NOMO-1 treated with dmso at 0.1 percent for 144 hours (cell line): ENCODE results near the gene FCHO1.
A peak's percentile ranks its signal among the peaks of the same experiment; 100 is the strongest.

Source experiments
- DNase-seq: peaks from one replicate; lab custom pipeline; 2025; ENCODE audit not compliant: unreplicated experiment; lab: John Stamatoyannopoulos, UW

The FCHO1 gene

DNA sequence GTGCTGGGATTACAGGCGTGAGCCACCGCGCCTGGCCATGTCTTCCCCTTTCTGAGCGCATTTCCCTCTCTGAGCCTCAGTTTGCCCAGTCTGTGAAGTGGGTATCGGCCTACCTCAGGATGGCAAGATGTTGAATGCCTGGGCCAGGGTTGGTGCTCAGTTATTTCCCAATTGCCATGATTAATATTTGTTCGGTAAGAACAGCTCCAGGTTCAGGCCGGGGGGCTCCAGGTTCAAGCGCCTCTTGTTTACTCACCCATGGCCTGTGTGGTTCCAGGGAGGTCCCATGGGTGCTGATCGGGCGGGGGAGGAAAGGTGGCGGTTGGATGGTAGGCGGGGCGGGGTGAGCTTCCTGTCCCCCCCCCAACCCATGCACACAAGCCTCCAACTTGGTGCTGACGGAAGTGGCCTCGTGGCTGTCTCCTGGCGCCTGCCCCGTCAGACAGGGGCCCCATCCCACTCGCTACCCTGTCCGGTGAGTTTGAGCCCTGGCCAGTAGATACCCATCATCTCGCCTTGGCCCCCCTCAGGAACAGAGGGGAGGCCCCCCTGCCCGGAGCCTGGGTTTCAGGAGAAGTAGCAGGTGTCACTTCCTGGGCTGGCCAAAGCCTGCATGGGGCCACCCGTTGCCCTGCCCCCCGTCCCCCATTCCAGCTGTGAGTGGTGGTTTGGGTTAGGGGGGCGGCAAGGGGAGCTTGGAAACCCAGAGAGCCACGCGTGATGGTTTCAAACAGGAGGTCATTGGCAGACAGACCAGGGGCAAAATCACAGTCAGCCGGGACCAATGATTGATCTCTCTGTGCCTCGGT is at the start of gene FCHO1:
Gene FCHO1 (plus strand): TSS at position 375 of the 809 bp plus-strand sequence. CDS start 3,688 bp downstream, outside the sequence.
- DNase-seq: peak; percentile 66

GRCh38 chr19:17703824-17704463 is 47.3 kb upstream of the FCHO1 start:
- DNase-seq: no peak

DNA sequence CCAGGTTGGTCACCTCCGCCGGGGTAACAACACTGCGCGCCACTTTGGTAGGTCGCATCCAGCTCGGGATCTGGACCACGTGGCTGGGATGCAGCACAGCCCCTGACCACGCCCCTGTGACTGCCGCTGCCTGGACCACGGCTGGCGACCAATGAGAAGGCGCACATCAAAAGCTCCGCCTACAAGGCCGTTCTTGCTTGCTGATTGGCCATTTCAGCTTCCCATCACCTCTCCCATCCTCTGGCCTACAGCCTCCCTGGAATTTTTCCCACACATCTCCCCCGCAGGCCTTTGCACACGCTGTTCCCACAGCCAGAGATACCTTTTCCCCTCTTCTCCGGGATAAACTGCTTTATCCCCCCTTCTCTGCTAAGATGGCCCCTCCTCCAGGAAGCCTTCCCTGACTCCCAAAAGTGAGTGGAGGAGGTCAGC is 44.5 kb upstream of the FCHO1 start:
- no peak for DNase-seq

- no peak for DNase-seq
Measured at GRCh38 chr19:17711851-17712250, 39.4 kb upstream of the FCHO1 start.

DNA sequence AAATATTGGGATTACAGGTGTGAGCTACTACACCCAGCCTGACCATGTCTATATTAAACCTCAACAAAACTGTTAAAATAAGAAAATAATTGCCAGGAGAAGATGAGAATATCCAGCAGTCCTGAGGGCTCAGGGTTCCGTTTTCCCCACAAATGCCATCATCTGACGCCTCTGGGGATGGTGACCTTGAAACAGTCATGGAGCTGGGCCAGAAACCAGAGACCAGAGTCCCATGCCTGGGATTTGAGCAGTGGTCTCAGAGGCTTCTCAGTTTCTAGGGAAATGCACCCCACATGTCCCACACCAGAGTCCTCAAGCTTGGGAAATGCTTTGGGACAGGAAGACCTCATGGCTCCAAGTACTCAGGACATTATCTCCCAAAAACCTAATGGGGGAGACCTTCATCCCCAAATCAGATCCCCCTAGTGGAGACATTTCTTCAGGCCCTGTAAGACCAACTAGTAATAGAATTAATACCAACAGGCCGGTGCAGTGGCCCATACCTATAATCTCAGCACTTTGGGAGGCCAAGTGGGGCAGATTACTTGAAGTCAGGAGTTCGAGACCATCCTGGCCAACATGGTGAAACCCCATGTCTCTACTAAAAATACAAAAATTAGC is 34.9 kb upstream of the FCHO1 start:
- no peak for DNase-seq

DNA sequence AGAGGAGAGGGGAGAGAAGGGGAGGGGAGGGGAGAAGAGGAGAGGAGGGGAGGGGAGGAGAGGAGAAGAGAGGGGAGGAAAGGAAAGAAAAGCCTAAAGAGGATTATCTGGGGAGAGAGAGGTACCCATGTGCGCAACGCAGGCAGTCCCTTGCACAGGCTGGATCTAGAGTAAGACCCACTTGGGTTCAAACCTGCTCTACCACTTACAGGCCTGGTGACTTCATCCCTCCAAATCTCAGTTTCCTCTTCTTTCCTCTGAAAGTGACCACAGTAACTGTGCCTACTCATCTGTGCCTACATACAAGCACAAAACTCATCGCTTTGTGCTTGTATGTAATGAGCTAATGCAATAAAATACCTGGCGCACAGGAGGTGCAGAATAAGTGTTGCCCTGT is 32.7 kb upstream of the FCHO1 start:
- DNase-seq: no peak

DNA sequence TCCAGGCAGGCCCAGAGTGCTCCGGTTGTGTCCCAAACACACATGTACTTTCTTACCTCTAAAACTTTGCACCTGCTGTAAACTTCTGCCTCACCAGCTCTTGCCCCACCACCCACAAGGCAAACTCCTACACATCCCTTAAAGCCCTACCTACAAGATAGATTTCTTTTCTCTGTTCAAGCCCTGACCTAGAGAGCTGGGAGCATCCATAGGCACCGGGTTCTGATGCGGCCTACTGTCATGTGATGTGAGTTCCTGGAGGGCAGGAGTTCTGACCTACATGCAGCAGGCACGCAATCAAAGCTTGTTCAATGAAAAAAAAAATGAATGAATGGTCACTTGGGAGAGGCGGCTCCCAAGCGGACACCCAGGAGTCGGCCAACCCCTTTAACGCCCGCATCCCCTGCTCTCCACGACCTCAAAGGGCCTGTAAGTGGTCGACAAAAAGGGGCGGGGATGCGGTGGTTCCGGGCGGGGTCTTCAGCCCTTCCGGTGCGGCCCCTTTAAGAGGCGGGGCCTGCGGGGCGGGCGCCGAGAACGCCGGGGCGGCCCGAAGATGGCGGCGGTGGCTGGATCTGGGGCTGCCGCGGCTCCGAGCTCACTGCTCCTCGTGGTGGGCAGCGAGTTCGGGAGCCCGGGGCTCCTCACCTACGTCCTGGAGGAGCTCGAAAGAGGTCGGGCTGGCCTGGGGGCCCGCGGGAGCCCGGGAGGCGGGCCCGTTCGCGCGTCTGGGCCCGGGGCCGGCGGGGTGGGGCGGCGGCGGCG is 32.1 kb upstream of the FCHO1 start, which contains the start of gene MAP1S:
Gene MAP1S (plus strand): TSS at position 534 of the 765 bp plus-strand sequence. CDS start 23 bp downstream, at position 557.
- DNase-seq: peak; percentile 41

GRCh38 chr19:17719730-17720400 is 31.4 kb upstream of the FCHO1 start:
- no peak for DNase-seq

DNA sequence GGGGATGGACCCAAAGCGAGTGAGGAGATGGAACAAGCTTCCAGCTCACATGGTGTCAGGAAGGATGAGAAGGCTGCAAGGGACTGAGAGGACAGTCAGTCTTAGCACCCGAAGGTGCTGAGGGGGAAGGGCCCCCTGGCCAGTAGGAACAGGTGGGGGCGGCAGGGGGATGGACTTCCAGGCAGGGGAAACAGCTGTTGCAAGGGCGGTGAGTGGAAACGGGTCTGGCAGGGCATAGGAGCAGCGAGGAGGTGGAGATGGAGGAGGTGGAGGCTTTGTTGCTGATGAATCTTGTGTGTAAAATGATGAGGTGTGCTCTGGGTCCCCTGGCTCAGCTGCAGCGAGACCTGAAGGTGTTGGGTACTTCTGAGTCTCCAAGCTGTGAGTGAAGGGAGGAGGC is 30.8 kb upstream of the FCHO1 start:
- DNase-seq: no peak

DNA sequence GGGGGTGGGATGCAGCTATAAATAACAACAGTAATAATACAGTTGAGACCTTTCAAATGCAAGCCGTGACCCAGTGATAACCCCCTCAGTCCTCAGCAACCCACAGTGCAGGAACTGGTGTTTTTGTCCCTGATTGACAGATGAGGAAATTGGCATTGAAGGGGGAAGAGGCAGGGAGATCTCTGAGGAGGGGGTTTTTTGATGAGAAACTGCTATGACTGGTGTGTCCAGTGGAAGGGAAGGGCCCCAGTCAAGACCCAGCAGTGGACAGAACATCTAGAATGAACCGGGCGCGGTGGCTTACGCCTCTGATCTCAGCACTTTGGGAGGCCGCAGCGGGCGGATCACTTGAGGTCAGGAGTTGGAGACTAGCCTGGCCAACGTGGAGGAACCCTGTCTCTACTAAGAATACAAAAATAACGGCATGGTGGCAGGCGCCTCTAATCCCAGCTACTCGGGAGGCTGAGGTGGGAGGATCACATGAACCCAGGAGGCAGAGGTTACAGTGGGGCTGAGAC is 30.1 kb upstream of the FCHO1 start:
- no peak for DNase-seq

DNA sequence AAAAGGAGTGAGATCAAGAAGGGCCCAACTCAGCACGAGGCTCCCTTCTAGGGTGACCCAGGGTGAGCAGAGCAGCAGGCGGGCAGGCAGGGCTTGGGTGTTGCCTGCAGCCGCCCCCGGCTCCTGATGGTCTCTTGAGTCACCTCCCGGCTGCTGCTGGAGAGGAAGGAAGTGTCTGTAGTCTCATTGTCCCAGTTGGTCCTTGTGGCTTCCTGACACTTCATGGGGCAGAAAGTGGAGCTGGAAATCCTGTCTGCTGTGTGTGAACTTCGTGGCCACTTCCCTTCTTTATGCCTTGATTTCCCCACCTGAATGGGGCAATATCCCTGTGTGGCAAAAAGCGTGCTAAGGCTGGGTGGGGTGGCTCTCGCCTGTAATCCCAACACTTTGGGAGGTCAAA is 29.5 kb upstream of the FCHO1 start:
- no peak for DNase-seq

- no peak for DNase-seq
Measured at GRCh38 chr19:17722655-17723240, 28.5 kb upstream of the FCHO1 start.

DNA sequence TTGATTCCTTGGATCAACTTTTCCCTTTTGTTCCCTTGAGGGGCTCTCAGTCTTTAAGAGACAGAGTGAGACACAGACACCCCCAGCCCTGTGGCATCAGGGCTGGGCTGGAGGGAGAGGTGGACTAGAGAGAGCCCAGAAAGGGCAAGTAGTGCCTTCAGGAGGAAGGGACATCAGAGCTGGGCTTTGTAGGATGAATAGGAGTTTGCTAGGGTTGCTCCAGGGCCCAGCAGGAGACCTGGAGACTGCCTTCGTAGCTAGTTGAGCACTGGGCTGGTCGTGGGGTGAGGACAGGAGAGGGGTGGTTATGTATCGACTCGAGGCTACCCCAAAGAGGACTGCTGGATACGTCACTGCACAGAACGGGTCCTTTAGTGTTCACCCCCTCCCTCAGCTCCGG is 26.6 kb upstream of the FCHO1 start:
- no peak for DNase-seq

DNA sequence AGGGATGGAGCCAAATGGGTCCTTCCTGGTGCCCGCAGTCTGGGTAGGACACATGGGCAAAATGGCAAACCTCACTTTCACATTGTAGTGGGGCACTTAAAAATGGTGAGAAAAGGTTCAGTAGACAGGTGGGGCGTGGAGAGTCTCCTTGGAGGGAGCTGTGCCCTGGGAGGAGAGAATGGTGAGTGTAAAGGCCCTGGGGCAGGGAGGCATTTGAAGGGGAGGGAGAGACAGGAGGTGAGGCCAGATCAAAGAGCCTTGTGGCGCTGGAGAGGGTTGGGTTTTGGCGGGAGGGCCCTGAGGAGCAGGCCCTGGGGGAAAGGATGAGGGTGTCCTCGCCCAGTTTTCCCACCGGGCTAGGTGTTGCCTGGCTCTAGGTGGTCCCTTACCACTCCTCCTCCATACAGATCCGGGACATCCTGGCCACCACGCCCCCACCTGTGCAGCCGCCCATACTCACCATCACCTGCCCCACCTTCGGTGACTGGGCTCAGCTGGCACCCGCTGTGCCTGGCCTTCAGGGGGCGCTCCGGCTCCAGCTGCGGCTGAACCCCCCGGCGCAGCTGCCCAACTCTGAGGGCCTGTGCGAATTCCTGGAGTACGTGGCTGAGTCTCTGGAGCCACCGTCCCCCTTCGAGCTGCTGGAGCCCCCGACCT is 25.7 kb upstream of the FCHO1 start:
- no peak for DNase-seq

- DNase-seq: no peak
Measured at GRCh38 chr19:17726136-17726741, 25.0 kb upstream of the FCHO1 start.

DNA sequence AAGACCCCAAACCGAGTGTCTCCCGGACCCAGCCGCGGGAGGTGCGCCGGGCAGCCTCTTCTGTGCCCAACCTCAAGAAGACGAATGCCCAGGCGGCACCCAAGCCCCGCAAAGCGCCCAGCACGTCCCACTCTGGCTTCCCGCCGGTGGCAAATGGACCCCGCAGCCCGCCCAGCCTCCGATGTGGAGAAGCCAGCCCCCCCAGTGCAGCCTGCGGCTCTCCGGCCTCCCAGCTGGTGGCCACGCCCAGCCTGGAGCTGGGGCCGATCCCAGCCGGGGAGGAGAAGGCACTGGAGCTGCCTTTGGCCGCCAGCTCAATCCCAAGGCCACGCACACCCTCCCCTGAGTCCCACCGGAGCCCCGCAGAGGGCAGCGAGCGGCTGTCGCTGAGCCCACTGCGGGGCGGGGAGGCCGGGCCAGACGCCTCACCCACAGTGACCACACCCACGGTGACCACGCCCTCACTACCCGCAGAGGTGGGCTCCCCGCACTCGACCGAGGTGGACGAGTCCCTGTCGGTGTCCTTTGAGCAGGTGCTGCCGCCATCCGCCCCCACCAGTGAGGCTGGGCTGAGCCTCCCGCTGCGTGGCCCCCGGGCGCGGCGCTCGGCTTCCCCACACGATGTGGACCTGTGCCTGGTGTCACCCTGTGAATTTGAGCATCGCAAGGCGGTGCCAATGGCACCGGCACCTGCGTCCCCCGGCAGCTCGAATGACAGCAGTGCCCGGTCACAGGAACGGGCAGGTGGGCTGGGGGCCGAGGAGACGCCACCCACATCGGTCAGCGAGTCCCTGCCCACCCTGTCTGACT is 24.1 kb upstream of the FCHO1 start:
- no peak for DNase-seq

- no peak for DNase-seq
Measured at GRCh38 chr19:17727843-17728242, 23.4 kb upstream of the FCHO1 start.

GRCh38 chr19:17733127-17733526 is 18.1 kb upstream of the FCHO1 start:
- no peak for DNase-seq
